Mononuclear cell (primary cell): ENCODE results near the gene TTLL12. TPM values are rescaled to one million over a fixed set of nuclear protein-coding genes. Genes with fewer than 3 reads are reported as not detected.

Experiments used
- H3K27me3 ChIP-seq: 2 replicates; pipeline ENCODE4 v1.6.0; 2011; ENCODE audit warnings: low read length, control low read depth; ENCODE audit not compliant: insufficient read depth
- H3K4me1 ChIP-seq: 2 replicates; pipeline ENCODE4 v1.5.1; 2011; ENCODE audit warnings: mild to moderate bottlenecking, low read length, control low read depth; ENCODE audit not compliant: insufficient read depth
- H3K4me3 ChIP-seq: 2 replicates; pipeline ENCODE4 v1.5.1; 2011; ENCODE audit warnings: mild to moderate bottlenecking, low read length, moderate library complexity
- H3K9me3 ChIP-seq: 2 replicates; pipeline ENCODE4 v1.5.1; 2011; ENCODE audit warnings: low read depth, mild to moderate bottlenecking, control low read depth, low read length
- total RNA-seq: library from RNA; depleted of rRNA; stranded (reverse); fragments of >200 nt; gene quantifications from one replicate; pipeline ENCODE4 v1.2.3, GENCODE V29; 2012

The TTLL12 gene
- total RNA-seq, 1 donor, result 4.3 TPM

DNA sequence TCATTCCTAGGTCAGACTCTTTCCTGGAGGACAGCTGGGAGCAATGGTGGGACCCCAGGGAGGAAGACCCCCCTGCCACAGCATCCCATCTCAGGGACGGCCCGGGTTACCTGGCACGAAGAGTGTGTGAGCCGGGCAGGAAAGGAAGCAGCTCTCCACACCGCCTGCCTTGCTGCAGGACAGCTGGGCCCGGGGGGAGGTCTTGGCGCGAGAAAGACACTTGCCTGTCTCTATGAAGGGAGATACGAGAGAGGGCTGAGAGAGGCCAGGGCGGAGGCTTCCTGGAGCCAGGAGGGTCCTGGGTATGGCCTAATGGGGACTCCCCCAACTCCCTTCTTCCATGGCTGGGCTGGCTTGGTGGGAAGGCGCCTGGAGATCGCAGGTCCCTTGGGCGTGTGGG is 36.1 kb upstream of the TTLL12 start:
- Histone ChIP-seq H3K4me3 (no peak overlapping the region), H3K4me1 (no peaks in the 10 kb centered on the region), H3K9me3 (no peaks in the 10 kb centered on the region), H3K27me3 (no peaks in the 10 kb centered on the region)

DNA sequence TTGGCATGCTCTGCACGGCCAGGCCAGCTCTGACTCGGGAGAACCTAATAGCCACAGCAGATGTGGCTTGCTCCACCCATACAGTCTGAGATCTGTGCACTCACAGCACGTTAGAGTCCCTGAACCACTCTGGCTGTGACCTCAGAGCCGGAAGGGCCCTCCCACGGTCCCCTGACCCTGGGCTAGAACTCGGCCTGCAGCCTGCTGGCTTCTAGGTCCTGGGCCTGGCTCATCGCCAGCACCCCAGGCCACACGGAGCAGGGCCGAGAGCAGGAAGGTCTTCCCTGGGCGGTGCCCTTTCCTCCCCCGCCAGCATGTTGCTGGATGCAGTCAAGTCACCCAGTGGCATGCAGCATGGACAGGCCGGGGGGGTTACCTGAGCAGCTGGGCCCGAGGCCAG is 35.3 kb upstream of the TTLL12 start:
- Histone ChIP-seq H3K4me1 (no peaks in the 10 kb centered on the region), H3K4me3 (no peak overlapping the region), H3K27me3 (no peaks in the 10 kb centered on the region), H3K9me3 (no peaks in the 10 kb centered on the region)

DNA sequence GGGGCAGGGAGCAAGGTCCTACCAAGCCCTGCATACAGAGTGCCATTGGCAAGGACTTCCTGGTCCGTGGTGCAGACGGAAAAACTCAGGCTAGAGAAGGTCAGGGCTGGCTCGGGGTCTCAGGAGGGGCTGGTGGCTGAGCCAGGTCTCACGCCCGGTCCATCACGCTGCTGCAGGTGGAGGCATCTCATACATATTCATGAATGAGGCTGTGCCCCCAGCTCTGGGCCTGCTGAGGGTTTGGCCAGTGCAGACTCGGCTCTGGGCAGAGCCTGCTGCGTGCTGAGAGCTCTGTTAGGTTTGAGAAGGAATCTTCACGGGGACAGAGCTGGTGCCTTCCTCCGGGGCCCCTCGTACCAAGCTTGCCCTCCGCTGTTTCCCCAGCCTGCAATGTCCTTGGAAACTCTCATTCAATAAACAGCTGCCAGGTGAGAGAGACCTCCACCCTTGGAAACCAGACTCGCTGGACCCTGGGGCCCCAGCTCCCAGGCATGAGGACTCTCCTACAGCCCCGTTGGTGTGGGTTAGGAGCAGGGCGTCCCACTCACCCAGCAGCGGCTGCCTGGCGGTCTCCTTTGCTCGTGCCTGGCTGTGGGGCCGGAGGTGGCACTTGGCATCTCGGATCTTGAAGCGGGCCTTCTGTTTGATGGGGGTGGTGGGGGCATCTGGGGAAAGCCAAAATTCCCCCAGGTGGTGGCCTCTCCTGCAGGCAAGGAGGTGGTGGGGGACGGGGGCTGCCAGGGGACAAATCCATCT is 33.9 kb upstream of the TTLL12 start:
- Histone ChIP-seq H3K9me3 (no peaks in the 10 kb centered on the region), H3K27me3 (no peaks in the 10 kb centered on the region), H3K4me1 (no peaks in the 10 kb centered on the region), H3K4me3 (no peak overlapping the region)

DNA sequence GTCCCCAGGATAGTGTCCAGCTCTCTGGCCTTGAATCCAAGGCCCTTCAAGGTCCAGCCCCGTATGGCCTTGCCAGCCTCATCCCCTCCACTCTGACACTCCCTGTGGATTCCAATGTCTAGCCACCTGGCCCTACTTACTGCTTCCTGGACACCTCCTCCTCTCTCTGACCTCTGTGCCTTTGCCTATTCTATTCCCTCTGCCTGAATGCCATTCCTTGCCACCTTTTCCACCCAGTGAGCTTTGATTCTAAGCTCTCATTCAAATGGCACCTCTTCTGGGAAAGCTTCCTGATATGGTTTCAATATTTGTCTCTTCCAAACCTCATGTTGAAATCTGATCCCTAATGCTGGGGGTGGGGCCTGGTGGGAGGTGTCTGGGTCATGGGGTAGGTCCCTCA is 31.9 kb upstream of the TTLL12 start:
- H3K9me3 ChIP-seq, result no peaks in the 10 kb centered on the region

DNA sequence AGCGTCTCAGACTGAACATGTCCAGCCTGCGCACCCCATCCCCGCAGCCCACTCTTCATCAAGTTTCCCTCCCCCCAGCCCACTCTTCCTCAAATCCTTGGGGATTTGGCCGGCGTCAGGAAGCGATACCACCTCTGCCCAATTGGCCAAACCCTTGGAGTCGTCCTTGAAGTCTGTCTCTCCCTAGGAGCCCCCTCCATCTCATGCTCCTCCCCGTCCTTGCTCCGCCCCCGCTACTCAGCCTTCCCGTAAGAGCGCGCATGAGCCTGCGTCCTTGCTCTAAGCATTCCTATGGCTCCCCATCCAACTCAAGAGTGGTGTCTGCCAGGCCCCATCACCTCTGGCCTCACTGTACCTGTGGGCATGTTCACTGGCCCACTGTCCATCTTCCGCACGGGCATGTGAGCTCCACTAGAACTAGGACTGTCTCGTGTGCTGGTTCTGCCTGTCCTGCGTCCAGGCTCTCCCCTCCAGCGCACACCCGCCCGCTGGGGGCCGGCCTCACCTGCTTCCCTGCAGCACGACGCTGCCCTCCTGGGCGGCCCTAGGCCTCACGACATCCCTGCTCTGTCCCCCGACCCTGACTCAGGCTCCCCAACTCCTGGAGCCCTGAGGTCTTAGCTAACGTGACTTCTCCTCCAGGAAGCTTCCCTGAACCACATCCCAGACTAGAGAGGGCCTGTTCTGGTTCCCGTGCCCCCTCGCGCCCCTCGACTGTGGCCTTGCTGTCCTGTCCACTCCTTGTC is 30.5 kb upstream of the TTLL12 start:
- Histone ChIP-seq H3K9me3 (no peaks in the 10 kb centered on the region), H3K4me3 (no peak overlapping the region), H3K27me3 (no peaks in the 10 kb centered on the region), H3K4me1 (no peaks in the 10 kb centered on the region)

More for the DNA sequence above, 31.9 kb upstream of the TTLL12 start:
- H3K27me3 ChIP-seq, result no peaks in the 10 kb centered on the region
- no peak overlapping the region for H3K4me3 ChIP-seq
- H3K4me1 ChIP-seq, result no peaks in the 10 kb centered on the region

DNA sequence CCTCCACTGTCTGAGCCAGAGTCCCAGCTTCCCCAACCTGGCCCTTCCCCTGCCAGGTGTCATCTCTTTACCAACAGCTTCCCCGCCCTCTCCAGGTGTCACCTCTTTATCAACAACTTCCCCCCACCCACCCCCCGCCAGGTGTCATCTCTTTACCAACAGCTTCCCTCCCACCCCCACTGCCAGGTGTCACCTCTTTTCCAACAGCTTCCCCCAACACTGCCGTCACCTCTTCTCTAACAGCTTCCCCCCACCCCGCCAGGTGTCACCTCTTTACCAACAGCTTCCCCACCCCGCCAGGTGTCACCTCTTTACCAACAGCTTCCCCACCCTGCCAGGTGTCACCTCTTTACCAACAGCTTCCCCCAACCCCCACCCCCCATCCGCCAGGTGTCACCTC is 29.8 kb upstream of the TTLL12 start:
- Histone ChIP-seq H3K9me3 (no peaks in the 10 kb centered on the region), H3K4me1 (no peaks in the 10 kb centered on the region), H3K27me3 (no peaks in the 10 kb centered on the region), H3K4me3 (no peak overlapping the region)

DNA sequence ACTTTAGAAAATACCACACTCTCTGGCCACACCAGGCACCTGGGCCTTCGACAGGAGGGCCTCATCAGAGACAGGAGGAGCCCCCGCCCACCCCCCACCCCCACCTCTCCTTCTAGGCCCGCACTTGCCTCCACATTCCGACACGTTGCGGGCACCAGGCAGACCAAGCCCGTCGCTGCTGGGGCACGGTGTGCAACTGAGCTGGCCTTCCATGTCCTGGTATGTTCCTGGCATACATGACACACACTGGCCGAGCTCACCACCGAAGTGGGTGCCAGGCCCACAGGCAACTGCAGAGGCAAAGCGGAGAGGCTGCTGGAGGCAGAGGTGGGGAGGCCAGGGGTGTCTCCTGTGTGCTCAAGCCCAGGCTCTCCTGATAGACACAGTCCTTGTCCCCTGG is 27.0 kb upstream of the TTLL12 start:
- H3K9me3 ChIP-seq, result no peaks in the 10 kb centered on the region
- H3K4me1 ChIP-seq, result no peaks in the 10 kb centered on the region
- no peak overlapping the region for H3K4me3 ChIP-seq
- no peaks in the 10 kb centered on the region for H3K27me3 ChIP-seq

DNA sequence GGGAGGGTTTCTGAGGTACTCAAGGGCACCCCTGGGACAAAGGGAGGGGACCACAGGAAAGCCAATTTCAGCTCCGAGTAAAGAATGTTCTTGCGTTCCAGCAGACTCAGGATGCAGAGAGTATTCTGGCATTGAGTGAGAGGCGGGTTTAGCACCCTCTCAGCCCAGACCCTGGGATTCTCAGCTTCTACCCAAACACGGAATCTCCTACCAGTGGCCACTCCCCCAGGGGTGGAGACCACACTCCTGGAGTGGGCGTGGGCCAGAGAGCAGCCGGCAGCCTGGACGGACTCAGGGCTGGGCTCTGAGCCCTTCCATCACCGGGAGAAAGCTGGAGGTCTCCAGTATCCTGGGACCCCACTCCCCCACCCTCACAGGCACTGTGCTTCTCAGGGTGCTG is 26.1 kb upstream of the TTLL12 start:
- Histone ChIP-seq H3K4me1 (no peaks in the 10 kb centered on the region), H3K4me3 (no peak overlapping the region), H3K9me3 (no peaks in the 10 kb centered on the region), H3K27me3 (no peaks in the 10 kb centered on the region)

DNA sequence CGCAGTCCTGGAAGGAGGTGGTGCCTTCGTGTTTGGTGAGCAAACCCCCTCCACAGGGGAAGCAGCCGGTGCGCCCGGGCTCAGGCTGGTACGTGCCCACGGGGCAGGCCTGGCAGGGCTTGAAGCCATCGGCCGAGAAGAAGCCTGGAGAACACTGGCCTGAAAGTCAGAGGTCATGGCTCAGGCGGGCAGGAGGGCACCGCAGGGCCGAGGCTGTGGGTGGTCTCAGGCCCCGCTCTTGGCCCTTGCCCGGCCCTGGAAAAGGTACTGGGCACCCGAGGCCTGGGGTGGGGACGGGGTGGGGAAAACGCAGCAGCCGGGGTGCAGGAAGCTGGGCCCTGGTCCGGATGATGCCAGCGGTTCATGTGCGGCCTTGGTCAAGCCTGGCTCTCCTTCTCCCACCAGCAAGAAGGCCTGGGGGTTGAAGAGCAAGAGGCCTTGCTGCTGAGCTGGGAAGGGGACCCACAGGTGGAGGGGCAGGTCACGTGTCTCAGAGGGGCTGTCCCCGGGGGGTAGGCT is 25.6 kb upstream of the TTLL12 start:
- Histone ChIP-seq H3K27me3 (no peaks in the 10 kb centered on the region), H3K4me1 (no peaks in the 10 kb centered on the region), H3K4me3 (no peak overlapping the region), H3K9me3 (no peaks in the 10 kb centered on the region)

DNA sequence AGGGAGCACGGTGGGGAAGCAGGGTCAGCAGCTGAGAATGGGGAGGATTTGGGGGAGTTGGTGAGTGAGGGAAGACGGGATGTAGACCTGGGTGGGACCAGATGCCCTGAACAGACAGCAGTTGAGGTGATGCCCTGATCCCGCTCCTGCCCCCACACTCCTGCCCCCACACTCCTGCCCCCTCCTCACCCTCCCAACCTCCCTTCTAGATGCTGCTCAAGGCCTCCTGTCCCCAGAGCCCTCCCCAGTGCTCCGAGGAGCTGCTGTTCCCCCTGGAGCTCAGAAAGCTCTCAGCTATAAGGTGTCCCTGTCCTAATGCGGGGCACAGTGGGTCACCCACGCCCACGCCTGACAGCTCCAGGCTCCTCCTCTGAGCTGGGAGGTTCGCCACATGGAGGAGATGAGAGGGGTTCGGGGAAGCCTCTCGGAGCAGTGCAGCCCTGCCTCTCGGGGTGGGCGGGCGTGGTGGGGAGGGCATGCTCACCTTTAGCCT is 25.1 kb upstream of the TTLL12 start:
- Histone ChIP-seq H3K4me1 (no peaks in the 10 kb centered on the region), H3K27me3 (no peaks in the 10 kb centered on the region), H3K4me3 (no peak overlapping the region), H3K9me3 (no peaks in the 10 kb centered on the region)

DNA sequence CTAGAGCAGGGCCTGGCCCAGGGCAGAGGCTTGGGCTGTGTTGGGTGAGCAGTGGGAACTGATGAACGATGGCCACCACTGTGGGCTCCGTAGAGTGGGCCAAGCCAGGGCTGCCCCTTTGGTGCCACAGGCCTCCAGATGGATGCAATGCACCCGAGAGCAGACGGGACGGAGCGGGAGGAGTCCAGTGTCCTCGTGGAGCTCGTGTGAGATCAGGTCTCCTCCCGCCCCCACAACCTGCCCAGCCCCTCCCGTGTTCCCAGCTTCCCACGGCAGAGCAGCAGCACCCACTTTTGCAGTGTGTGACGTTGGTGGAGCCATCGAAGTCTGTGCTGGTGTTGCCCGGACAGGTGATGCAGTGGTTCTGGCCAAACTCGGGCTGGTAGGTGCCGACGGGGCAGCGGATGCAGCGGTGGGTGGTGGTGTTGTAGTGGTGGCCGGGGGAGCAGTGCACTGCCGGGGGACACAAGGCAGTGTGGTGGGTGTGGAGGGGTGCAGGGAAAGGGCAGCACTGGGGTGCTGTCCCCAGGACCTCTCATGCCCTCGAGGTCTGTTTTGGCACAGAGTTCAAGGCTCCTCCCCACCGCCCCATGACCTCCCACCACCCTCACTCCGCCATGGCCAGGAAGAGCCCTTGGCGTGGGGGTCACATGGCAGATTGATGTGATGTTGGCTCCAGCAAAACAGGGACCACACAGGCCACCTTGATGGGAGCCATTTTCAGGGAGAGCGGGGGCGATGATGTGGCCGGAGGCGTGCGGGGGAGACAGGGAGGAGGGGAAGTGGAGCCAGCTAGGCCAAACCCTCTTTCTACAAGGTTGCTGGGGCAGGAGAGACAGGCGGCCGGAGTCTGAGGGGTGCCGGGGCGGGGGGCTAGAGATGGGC is 23.9 kb upstream of the TTLL12 start:
- Histone ChIP-seq H3K4me1 (no peaks in the 10 kb centered on the region), H3K4me3 (no peak overlapping the region), H3K9me3 (no peaks in the 10 kb centered on the region), H3K27me3 (no peaks in the 10 kb centered on the region)

DNA sequence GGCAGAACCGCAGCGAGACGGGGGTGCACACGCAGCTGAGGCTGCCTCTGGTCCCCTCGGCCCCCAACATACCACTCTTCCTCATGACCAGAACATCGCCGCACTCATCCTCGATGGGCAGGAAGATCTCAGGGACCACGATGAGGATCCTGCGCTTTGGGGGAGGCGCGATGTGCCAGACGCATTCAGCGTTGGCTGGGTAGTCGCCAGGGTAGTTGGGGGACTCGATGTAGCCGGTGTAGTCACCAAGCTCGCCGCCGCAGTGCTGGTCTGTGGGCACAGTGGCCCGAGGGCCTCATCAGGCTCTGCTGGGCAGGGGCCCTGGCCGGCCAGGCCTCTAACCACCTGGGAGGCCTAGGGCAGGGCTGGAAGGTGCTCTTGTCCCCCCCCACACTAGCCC is 23.0 kb upstream of the TTLL12 start:
- Histone ChIP-seq H3K27me3 (no peaks in the 10 kb centered on the region), H3K4me3 (no peak overlapping the region), H3K4me1 (no peaks in the 10 kb centered on the region), H3K9me3 (no peaks in the 10 kb centered on the region)

DNA sequence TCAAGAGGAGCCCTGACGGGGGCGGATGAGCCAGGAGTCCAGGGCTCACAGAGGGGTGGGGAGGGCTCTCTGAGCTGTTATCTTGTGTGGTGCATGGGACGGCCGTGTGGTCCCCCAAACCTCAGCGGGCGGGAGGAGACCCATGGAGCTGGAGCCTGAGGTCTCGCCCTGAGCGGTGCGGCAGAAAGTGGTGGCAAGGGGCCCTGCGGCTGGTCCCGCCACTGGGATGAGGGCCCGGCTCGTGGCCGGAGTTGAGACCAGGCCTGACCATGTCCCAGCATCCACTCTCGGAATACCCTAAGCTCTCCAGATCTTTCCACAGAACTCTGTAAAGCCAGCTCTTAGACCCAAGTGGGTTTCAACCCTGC is 22.6 kb upstream of the TTLL12 start:
- Histone ChIP-seq H3K9me3 (no peaks in the 10 kb centered on the region), H3K4me3 (no peak overlapping the region), H3K4me1 (no peaks in the 10 kb centered on the region), H3K27me3 (no peaks in the 10 kb centered on the region)

DNA sequence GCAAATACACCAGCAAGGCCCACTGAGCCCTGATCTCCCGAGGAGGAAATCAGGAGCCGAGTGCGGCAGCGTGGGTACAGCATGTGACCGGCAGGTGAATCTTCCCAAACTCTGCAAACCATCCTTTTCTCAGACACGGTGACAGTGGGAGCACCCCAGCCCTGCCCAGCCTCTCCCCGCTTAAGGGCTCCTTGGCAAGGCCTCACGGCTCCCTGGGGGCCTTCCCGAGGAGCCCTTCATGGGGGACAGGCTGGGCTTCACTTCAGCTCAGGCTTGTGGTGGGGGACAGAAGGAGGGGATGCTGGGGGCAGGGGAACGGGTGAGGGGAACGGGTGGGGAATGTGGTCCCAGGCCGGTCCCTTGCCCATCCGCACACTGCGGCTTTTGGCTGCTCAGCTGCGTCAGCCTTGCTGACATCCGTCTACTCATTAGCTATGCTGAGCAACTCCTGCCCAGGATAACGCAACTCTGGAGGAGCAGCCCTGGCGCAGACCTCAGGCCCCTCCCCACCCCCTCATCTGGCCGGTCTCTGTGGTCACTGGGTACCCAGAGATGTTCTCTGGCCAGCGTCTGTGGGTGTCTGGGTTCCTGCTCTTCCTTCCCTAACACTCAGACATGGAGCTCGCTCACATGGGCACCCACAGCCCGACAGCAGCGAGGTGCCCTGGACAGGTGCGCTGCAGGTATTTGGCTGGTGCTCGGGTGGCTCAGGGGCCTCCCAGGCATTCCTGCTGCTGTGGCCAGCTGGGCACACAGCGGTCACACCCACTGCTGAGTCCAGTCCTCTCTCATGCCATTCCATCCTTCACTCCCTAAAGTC is 22.0 kb upstream of the TTLL12 start:
- H3K27me3 ChIP-seq, result no peaks in the 10 kb centered on the region
- no peaks in the 10 kb centered on the region for H3K9me3 ChIP-seq

More for the DNA sequence above, 22.0 kb upstream of the TTLL12 start:
- Histone ChIP-seq H3K4me1 (no peaks in the 10 kb centered on the region), H3K4me3 (no peak overlapping the region)
